Measurements from ENCODE around the gene NDE1. TPM values are rescaled to one million over a fixed set of nuclear protein-coding genes. Genes with fewer than 3 reads are reported as not detected.

Gene NDE1
- total and polyA plus RNA-seq, 12 donors = 3.1 to 21.6 (median 14.7) TPM

GRCh38 chr16:15716694-15717447, 66.8 kb downstream of the NDE1 start:
- DNase-seq = no peak
- no peak for TF ChIP-seq CTCF (IDR thresholded peaks at IDR 0.05)
- no peak for TF ChIP-seq POLR2A (IDR thresholded peaks at IDR 0.05)
- Histone ChIP-seq H3K9me3 (replicated peaks in 1 of 3) (no peaks in the 10 kb centered on the region), H3K27me3 (no peaks in the 10 kb centered on the region), H3K27ac (no peak overlapping the region), H3K36me3 (replicated peaks in 1 of 2) (no peaks in the 10 kb centered on the region), H3K4me3 (no peak overlapping the region), H3K4me1 (replicated peaks in 1 of 2) (no peaks in the 10 kb centered on the region)
- WGBS, 4 donors = 95 to 96% (median 96%) methylated on average over 15 to 23 of the region's 23 CpGs
- intact Hi-C loops (cut with DNase I) = no loop called here

- Histone ChIP-seq H3K27me3 (no peaks in the 10 kb centered on the region), H3K4me3 (no peak overlapping the region), H3K36me3 (replicated peaks in 1 of 2) (peaks cover 0 to 17% of the 10 kb centered on the region in 2 donors), H3K4me1 (replicated peaks in 1 of 2) (no peaks in the 10 kb centered on the region), H3K9me3 (replicated peaks in 1 of 3) (no peaks in the 10 kb centered on the region), H3K27ac (no peak overlapping the region)
- WGBS, 4 donors = 90 to 96% (median 94%) methylated on average over 6 to 14 of the region's 14 CpGs
- no peak for DNase-seq
- no peak for TF ChIP-seq POLR2A (IDR thresholded peaks at IDR 0.05)
- TF ChIP-seq CTCF (IDR thresholded peaks at IDR 0.05) = no peak
- intact Hi-C loops (cut with DNase I) = no loop called here
These were observed 71.0 kb downstream of the NDE1 start for GRCh38 chr16:15721018-15721417.

- no peak overlapping the region for H3K27ac ChIP-seq
- 94 to 97% (median 95%) methylated on average over 3 to 7 of the region's 7 CpGs for WGBS, 4 donors
- no peaks in the 10 kb centered on the region for H3K27me3 ChIP-seq
- no peaks in the 10 kb centered on the region for H3K9me3 ChIP-seq (replicated peaks in 1 of 3)
- no peaks in the 10 kb centered on the region for H3K4me1 ChIP-seq (replicated peaks in 1 of 2)
- no peak for DNase-seq
- no peak overlapping the region for H3K4me3 ChIP-seq
- TF ChIP-seq POLR2A (IDR thresholded peaks at IDR 0.05) (no peak), CTCF (IDR thresholded peaks at IDR 0.05) (no peak)
- intact Hi-C loops (cut with DNase I) = no loop called here
- peaks cover 0 to 17% of the 10 kb centered on the region in 2 donors for H3K36me3 ChIP-seq (replicated peaks in 1 of 2)
These were observed 73.8 kb downstream of the NDE1 start for GRCh38 chr16:15723808-15724207.

DNA sequence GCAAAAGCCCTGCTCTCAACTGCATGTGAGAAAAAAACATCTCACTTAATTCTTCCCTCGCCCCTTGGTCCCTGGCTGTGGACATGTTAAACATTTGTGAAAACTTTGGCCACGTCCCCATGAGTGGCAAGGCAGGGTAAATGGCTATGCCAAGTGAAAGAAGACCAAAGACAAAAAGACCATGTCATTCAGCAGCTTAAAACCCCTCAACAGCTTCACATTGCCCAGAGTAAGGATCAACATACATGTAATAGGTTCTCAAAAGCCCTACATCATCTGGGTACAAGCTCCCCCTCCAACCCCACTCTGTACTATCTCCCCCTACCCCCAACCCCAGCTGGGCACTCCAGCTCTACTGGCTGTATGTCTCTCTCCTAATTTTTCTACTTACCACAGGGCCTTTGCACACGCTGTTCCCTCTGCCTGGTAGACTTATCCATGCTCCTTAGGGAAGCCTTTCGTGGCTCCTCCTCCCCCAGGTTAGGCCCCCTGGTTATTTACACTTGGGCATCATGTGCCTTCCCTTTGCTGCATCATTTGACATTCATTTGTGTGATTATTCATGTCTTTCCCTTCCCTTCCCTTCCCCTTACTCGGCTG, 75.7 kb downstream of the NDE1 start:
- H3K36me3 ChIP-seq (replicated peaks in 1 of 2) = peaks cover 0 to 17% of the 10 kb centered on the region in 2 donors
- H3K4me1 ChIP-seq (replicated peaks in 1 of 2) = no peaks in the 10 kb centered on the region
- no peaks in the 10 kb centered on the region for H3K27me3 ChIP-seq
- no peak for DNase-seq
- WGBS, 4 donors = 93 to 98% (median 98%) methylated on average over 5 of the region's 5 CpGs
- no peak overlapping the region for H3K4me3 ChIP-seq
- intact Hi-C loops (cut with DNase I) = no loop called here
- TF ChIP-seq POLR2A (IDR thresholded peaks at IDR 0.05) (no peak), CTCF (IDR thresholded peaks at IDR 0.05) (no peak)
- no peaks in the 10 kb centered on the region for H3K9me3 ChIP-seq (replicated peaks in 1 of 3)
- H3K27ac ChIP-seq = no peak overlapping the region
